Glutamatergic neuron (in vitro differentiated cells): ENCODE measurements around the gene FOS. TPM values are rescaled to one million over a fixed set of nuclear protein-coding genes. Genes with fewer than 3 reads are reported as not detected.
"Not testable (repeated sequence)": the region's sequence is repeated elsewhere in the genome, so short reads cannot be mapped to it uniquely, and the experiment has no call there.

Source experiments
- DNase-seq: peaks from one replicate; pipeline ENCODE4 v3.0.0; 2022
- H3K27ac Mint-ChIP-seq: one replicate; pipeline ENCODE4 v1.8.0; 2020; ENCODE audit warnings: mild to moderate bottlenecking, mixed read lengths, inconsistent platforms; ENCODE audit not compliant: unreplicated experiment
- H3K27me3 Mint-ChIP-seq: one replicate; pipeline ENCODE4 v1.8.0; 2020; ENCODE audit warnings: mild to moderate bottlenecking, moderate library complexity, mixed read lengths, inconsistent platforms; ENCODE audit not compliant: unreplicated experiment
- H3K36me3 Mint-ChIP-seq: one replicate; pipeline ENCODE4 v1.8.0; 2020; ENCODE audit warnings: mild to moderate bottlenecking, mixed read lengths, inconsistent platforms; ENCODE audit not compliant: unreplicated experiment
- H3K4me1 Mint-ChIP-seq: one replicate; pipeline ENCODE4 v1.8.0; 2020; ENCODE audit warnings: mild to moderate bottlenecking, low read depth, mixed read lengths, inconsistent platforms; ENCODE audit not compliant: unreplicated experiment
- H3K4me3 Mint-ChIP-seq: one replicate; pipeline ENCODE4 v1.8.0; 2020; ENCODE audit warnings: mild to moderate bottlenecking, mixed read lengths, inconsistent platforms; ENCODE audit not compliant: unreplicated experiment
- H3K9me3 Mint-ChIP-seq: one replicate; pipeline ENCODE4 v1.8.0; 2020; ENCODE audit warnings: mild to moderate bottlenecking, moderate library complexity, mixed read lengths, inconsistent platforms; ENCODE audit not compliant: unreplicated experiment
- total RNA-seq: library from RNA; stranded (reverse); fragmentation: NEBNext Ultra II Directional; extraction: Animal tissue kit (Norgen Biotek cat#: 25700); gene quantifications from one replicate; pipeline ENCODE4 v1.2.1, GENCODE V29; 2021; ENCODE audit not compliant: unreplicated experiment
- TF ChIP-seq, protein P1 (sequence below): fragments of 200-600 bp; sonication (generic); IDR thresholded peaks from one replicate; pipeline ENCODE4 v1.5.0; 2021; ENCODE audit not compliant: partially characterized antibody, unreplicated experiment

FOS gene
- total RNA-seq, 1 donor from 2014 or later = 2.9 TPM

DNA sequence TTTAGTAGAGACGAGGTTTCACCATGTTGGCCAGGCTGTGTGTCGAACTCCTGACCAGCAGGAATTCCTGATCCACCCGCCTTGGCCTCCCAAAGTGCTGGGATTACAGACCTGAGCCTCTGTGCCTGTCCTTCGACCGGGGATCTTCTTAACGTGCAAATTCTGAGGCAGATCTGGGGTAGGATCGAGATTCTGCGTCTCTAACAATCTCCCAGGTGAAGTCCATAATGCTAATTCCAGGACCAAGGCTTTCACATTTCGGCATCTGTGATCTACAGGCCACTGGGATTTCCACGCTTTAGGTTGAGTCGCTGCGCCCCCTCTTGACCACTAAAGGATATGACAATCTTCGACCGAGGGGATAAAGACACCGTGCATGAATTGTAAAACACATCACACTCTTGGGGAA is 24.8 kb downstream of the FOS start:
- Mint-ChIP-seq H3K4me3 (peak overlapping the region; percentile 25), H3K27ac (no peak overlapping the region), H3K9me3 (no peaks in the 10 kb centered on the region), H3K27me3 (peaks cover 2% of the 10 kb centered on the region), H3K36me3 (no peaks in the 10 kb centered on the region), H3K4me1 (no peaks in the 10 kb centered on the region)
- TF ChIP-seq, protein P1, sequence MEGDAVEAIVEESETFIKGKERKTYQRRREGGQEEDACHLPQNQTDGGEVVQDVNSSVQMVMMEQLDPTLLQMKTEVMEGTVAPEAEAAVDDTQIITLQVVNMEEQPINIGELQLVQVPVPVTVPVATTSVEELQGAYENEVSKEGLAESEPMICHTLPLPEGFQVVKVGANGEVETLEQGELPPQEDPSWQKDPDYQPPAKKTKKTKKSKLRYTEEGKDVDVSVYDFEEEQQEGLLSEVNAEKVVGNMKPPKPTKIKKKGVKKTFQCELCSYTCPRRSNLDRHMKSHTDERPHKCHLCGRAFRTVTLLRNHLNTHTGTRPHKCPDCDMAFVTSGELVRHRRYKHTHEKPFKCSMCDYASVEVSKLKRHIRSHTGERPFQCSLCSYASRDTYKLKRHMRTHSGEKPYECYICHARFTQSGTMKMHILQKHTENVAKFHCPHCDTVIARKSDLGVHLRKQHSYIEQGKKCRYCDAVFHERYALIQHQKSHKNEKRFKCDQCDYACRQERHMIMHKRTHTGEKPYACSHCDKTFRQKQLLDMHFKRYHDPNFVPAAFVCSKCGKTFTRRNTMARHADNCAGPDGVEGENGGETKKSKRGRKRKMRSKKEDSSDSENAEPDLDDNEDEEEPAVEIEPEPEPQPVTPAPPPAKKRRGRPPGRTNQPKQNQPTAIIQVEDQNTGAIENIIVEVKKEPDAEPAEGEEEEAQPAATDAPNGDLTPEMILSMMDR = peak; percentile 91
- peak; percentile 62 for DNase-seq

DNA sequence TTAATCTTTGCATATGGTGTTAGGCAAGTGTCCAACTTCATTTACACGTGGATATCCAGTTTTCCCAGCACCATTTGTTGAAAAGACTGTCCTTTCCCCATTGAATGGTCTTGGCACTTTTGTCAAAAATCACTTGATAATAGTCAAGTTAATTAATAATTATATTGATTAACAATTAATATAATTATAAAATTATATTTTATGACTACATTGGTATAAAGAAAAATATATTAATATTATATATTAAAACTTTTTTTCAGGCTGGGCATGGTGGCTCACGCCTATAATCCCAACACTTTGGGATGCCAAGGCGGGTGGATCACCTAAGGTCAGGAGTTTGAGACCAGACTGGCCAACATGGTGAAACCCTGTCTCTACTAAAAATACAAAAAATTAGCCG is 27.8 kb downstream of the FOS start:
- H3K27me3 Mint-ChIP-seq, DNase-seq, H3K4me3 Mint-ChIP-seq, H3K36me3 Mint-ChIP-seq, H3K9me3 Mint-ChIP-seq, H3K27ac Mint-ChIP-seq: not testable (repeated sequence)
- H3K4me1 Mint-ChIP-seq = peaks cover 10% of the 10 kb centered on the region

DNA sequence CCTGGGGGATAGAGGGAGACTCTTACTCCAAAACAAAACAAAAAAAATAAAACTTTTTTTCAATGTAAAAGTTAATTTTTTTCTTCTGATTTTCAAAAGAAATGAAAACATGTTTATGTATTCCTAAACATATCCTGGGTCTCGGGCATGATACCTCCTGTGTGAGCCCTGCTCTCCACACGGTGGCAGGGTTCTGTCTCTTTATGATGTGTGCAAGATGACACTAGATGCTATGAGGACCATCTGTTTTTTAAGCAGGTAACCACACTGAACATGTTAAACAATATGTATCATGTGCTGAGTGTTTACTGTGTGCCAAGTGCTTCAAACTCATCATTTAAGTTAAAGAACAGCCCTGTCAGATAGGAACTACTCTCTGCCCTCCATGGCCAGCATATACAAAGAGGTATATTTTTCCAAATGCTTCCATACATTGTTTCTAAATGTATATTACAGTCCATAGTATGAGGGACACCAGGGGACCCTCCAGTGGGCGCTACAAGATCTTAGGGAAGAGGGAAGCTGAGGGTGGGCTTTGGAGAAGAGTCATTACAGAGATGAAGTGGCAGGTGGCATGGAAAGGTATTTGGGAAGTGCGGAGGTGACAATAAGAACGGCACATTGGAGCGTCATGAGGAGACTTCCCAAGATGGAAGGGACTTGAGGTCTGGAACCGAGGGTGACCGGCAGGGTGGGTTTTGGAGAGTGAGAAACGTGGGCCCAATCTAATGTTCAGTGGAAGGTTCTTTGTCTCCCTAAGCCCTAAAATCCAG is 28.5 kb downstream of the FOS start:
- Mint-ChIP-seq H3K9me3 (peaks cover 3% of the 10 kb centered on the region), H3K27ac (no peak overlapping the region)

DNA sequence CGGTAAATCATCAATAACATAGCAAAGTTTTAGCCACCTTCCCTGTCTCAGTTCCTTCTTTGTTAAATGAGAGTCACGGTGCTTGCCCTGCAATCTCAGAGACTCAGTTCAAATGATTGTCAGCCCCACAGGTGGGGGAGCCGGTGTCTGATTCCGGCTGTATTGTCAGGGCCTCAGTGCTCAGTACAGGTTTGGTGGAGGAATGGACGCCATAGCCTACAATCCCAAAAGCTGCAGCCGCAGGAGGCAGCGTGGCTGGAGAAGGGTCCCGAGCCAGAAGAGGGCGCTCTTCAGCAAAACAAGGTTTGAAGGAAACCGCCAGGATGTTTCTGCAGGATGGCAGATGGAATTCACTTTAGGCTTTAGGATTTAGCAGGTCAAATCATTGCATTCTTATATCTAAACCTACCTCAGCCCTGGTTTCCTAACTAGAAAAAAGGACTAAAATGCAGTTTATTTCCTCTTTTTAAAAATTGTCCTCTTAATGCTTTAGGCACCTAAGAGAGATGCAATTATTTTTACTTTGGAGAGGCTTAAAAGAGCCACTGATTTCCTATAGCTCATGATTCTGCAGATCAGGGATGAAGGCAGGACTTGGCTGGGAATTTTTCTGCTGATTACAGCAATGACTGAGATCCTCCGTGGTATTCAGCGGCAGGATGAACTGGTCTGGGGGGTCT is 29.2 kb downstream of the FOS start:
- H3K27ac Mint-ChIP-seq = peak overlapping the region; percentile 33
- H3K4me3 Mint-ChIP-seq = no peak overlapping the region
- peaks cover 2% of the 10 kb centered on the region for H3K27me3 Mint-ChIP-seq
- TF ChIP-seq, protein P1 = peak; percentile 89
- H3K36me3 Mint-ChIP-seq = no peaks in the 10 kb centered on the region
- peaks cover 13% of the 10 kb centered on the region for H3K4me1 Mint-ChIP-seq
- peak; percentile 92 for DNase-seq
- peaks cover 3% of the 10 kb centered on the region for H3K9me3 Mint-ChIP-seq

More for the DNA sequence above, 28.5 kb downstream of the FOS start:
- TF ChIP-seq, protein P1 = no peak
- peaks cover 2% of the 10 kb centered on the region for H3K27me3 Mint-ChIP-seq
- H3K4me1 Mint-ChIP-seq = peaks cover 13% of the 10 kb centered on the region
- no peaks in the 10 kb centered on the region for H3K36me3 Mint-ChIP-seq
- DNase-seq = no peak
- H3K4me3 Mint-ChIP-seq = no peak overlapping the region

DNA sequence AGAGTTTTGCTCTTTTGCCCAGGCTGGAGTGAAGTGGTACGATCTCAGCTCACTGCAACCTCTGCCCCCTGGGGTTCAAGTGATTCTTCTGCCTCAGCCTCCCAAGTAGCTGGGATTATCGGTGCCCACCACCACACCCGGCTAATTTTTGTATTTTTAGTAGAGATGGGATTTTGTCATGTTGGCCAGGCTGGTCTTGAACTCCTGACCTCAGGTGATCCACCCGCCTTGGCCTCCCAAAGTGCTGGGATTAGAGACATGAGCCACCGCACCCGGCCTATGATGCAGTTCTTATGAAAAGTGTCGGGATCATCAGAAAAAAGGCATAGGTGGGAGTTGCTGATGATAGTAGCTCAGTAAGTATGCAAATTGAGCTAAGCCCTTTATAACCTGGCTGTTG is 30.4 kb downstream of the FOS start:
- not testable (repeated sequence) for H3K27me3 Mint-ChIP-seq

DNA sequence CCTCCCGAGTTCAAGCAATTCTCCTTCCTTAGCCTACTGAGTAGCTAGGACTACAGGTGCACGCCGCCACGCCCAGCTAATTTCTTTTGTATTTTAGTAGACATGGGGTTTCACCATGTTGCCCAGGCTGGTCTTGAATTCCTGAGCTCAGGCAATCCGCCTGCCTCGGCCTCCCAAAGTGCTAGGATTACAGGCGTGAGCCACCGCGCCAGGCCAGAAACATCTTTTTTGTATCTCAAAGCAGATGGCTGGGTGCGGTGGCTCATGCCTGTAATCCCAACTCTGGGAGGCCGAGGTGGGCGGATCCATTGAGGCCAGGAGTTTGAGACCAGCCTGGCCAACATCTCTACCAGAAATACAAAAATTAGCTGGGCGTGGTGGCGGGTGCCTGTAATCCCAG is 30.9 kb downstream of the FOS start:
- peaks cover 13% of the 10 kb centered on the region for H3K4me1 Mint-ChIP-seq
- not testable (repeated sequence) for H3K27me3 Mint-ChIP-seq, DNase-seq, H3K4me3 Mint-ChIP-seq, H3K27ac Mint-ChIP-seq, H3K9me3 Mint-ChIP-seq, H3K36me3 Mint-ChIP-seq

More for the DNA sequence above, 30.4 kb downstream of the FOS start:
- H3K9me3 Mint-ChIP-seq, DNase-seq, H3K4me3 Mint-ChIP-seq, H3K27ac Mint-ChIP-seq, H3K36me3 Mint-ChIP-seq: not testable (repeated sequence)
- peaks cover 13% of the 10 kb centered on the region for H3K4me1 Mint-ChIP-seq
